ENCODE results near the gene IRF5. TPM values are rescaled to one million over a fixed set of nuclear protein-coding genes. Genes with fewer than 3 reads are reported as not detected.

The IRF5 gene
- total and polyA plus RNA-seq, 4 donors, result 4.3 to 6.2 (median 4.5) TPM

GRCh38 chr7:128919881-128920799, 17.6 kb upstream of the IRF5 start:
- Histone ChIP-seq H3K36me3 (ENCODE audit: control insufficient read depth in 4 of 4, insufficient read depth in 3 of 4, low read depth in 1 of 4, low read length in 3 of 4) (no peaks in the 10 kb centered on the region), H3K4me1 (ENCODE audit: control insufficient read depth in 4 of 4, insufficient read depth in 4 of 4, low read length in 3 of 4) (peaks cover 0 to 6% (median 5%) of the 10 kb centered on the region in 4 donors), H3K27me3 (ENCODE audit: control insufficient read depth in 4 of 4, insufficient read depth in 4 of 4, low read length in 3 of 4) (no peaks in the 10 kb centered on the region), H3K27ac (ENCODE audit: low read depth in 1 of 2, low read length in 2 of 2) (no peak overlapping the region), H3K9me3 (ENCODE audit: control insufficient read depth in 4 of 4, low read length in 3 of 4) (no peaks in the 10 kb centered on the region), H3K4me3 (ENCODE audit: low read depth in 1 of 3, low read length in 3 of 3) (no peak overlapping the region), H3K9ac (ENCODE audit: low read depth in 1 of 2, low read length in 2 of 2) (no peak overlapping the region)
- 76% methylated on average over 14 of the region's 14 CpGs for WGBS
- no peak for TF ChIP-seq GABPA (IDR thresholded peaks at IDR 0.05 in 1 of 2, conservative IDR thresholded peaks at IDR 0.05 in 1 of 2)
- TF ChIP-seq ZBTB33 (IDR thresholded peaks at IDR 0.05), result no peak
- TF ChIP-seq RXRA (IDR thresholded peaks at IDR 0.05), result no peak
- TF ChIP-seq MAX (IDR thresholded peaks at IDR 0.05), result no peak
- no peak for TF ChIP-seq YY1 (IDR thresholded peaks at IDR 0.05)
- no peak for TF ChIP-seq ATF3 (IDR thresholded peaks at IDR 0.05)
- TF ChIP-seq CTCF (IDR thresholded peaks at IDR 0.05; ENCODE audit: low read depth, low read length, missing input control), result no peak
- no peak for TF ChIP-seq HNF4G (IDR thresholded peaks at IDR 0.05)
- TF ChIP-seq HNF4A (conservative IDR thresholded peaks at IDR 0.05), result no peak
- TF ChIP-seq JUND (IDR thresholded peaks at IDR 0.05), result no peak
- no peak for TF ChIP-seq TAF1 (conservative IDR thresholded peaks at IDR 0.05)
- no peak for TF ChIP-seq FOXA2 (IDR thresholded peaks at IDR 0.05)
- no peak for TF ChIP-seq RAD21 (IDR thresholded peaks at IDR 0.05)
- TF ChIP-seq EGR1 (IDR thresholded peaks at IDR 0.05; ENCODE audit: low read depth in 2 of 2), result no peak
- TF ChIP-seq FOXA1 (IDR thresholded peaks at IDR 0.05), result no peak
- no peak for DNase-seq (ENCODE audit: low spot score)

GRCh38 chr7:128920913-128921582, 16.7 kb upstream of the IRF5 start:
- H3K4me3 ChIP-seq (ENCODE audit: low read depth in 1 of 3, low read length in 3 of 3), result no peak overlapping the region
- no peaks in the 10 kb centered on the region for H3K4me1 ChIP-seq (ENCODE audit: control insufficient read depth in 4 of 4, insufficient read depth in 4 of 4, low read length in 3 of 4)
- H3K27me3 ChIP-seq (ENCODE audit: control insufficient read depth in 4 of 4, insufficient read depth in 4 of 4, low read length in 3 of 4), result no peaks in the 10 kb centered on the region
- no peak for TF ChIP-seq ATF3 (IDR thresholded peaks at IDR 0.05)
- TF ChIP-seq NR2F2 (IDR thresholded peaks at IDR 0.05), result no peak
- no peak for TF ChIP-seq HNF4G (IDR thresholded peaks at IDR 0.05)
- TF ChIP-seq SP1 (IDR thresholded peaks at IDR 0.05), result no peak
- no peak for TF ChIP-seq RAD21 (IDR thresholded peaks at IDR 0.05)
- no peak for TF ChIP-seq FOXA2 (IDR thresholded peaks at IDR 0.05)
- DNase-seq (ENCODE audit: low spot score), result no peak
- no peak overlapping the region for H3K9ac ChIP-seq (ENCODE audit: low read depth in 1 of 2, low read length in 2 of 2)
- no peaks in the 10 kb centered on the region for H3K9me3 ChIP-seq (ENCODE audit: control insufficient read depth in 4 of 4, low read length in 3 of 4)
- WGBS, result 69% methylated on average over 13 of the region's 13 CpGs
- H3K27ac ChIP-seq (ENCODE audit: low read depth in 1 of 2, low read length in 2 of 2), result no peak overlapping the region
- no peaks in the 10 kb centered on the region for H3K36me3 ChIP-seq (ENCODE audit: control insufficient read depth in 4 of 4, insufficient read depth in 3 of 4, low read depth in 1 of 4, low read length in 3 of 4)

All from liver (tissue), 9 donors.